Bronchial epithelial cell (primary cell): ENCODE results near the gene AGPAT1. TPM values are rescaled to one million over a fixed set of nuclear protein-coding genes. Genes with fewer than 3 reads are reported as not detected.

ENCODE experiments used
- DNase-seq: peaks from one replicate; pipeline ENCODE4 v3.0.0-alpha.2; 2010; ENCODE audit warnings: low read depth
- FAIRE-seq: peaks from 2 replicates; lab custom pipeline; 2011; peaks lifted over from hg19 to GRCh38; lab: Jason Lieb, UNC
- H3K27me3 ChIP-seq: 2 replicates; pipeline ENCODE4 v1.5.1; 2011; ENCODE audit warnings: low read length; ENCODE audit not compliant: control insufficient read depth, insufficient read depth
- H3K36me3 ChIP-seq: 2 replicates; pipeline ENCODE4 v1.5.1; 2011; ENCODE audit warnings: low read length; ENCODE audit not compliant: control insufficient read depth, insufficient read depth
- H3K4me3 ChIP-seq: 2 replicates; pipeline ENCODE4 v1.5.1; 2011; ENCODE audit warnings: mild to moderate bottlenecking, low read depth, low read length, control low read depth
- CTCF ChIP-seq: IDR thresholded peaks from 2 replicates; pipeline ENCODE4 v1.5.1; 2011; ENCODE audit warnings: mild to moderate bottlenecking, moderate library complexity, low read length, control low read depth, inconsistent platforms; ENCODE audit not compliant: insufficient read depth, severe bottlenecking
- total RNA-seq: library from RNA; depleted of rRNA; stranded (reverse); fragments of >200 nt; gene quantifications from 2 replicates; pipeline ENCODE4 v1.2.1, GENCODE V29; 2014

AGPAT1 gene
- total RNA-seq, 1 donor from 2014 or later: 5.8 TPM

GRCh38 chr6:32154514-32155161 is 21.2 kb downstream of the AGPAT1 start:
- FAIRE-seq: no peak
- Histone ChIP-seq H3K4me3 (peak overlapping the region; percentile 91), H3K36me3 (peaks cover 7% of the 10 kb centered on the region), H3K27me3 (no peaks in the 10 kb centered on the region)
- peak; percentile 57 for DNase-seq
- TF ChIP-seq CTCF: peak; percentile 71

GRCh38 chr6:32153564-32154513 is 22.0 kb downstream of the AGPAT1 start, which contains the start of gene PPT2:
TSS of gene PPT2 (plus strand) at chr6:32154141. CDS start at chr6:32154595, 454 bp downstream.
- FAIRE-seq (no peak), DNase-seq (peak; percentile 75)
- peak within 1 kb of the TSS; percentile 91 for H3K4me3 ChIP-seq
- peak; percentile 39 for TF ChIP-seq CTCF
- H3K27me3 ChIP-seq: no peaks in the 10 kb centered on the region
- H3K36me3 ChIP-seq: peaks cover 7% of the 10 kb centered on the region

GRCh38 chr6:32152769-32153563 is 22.9 kb downstream of the AGPAT1 start:
- Histone ChIP-seq H3K27me3 (no peaks in the 10 kb centered on the region), H3K36me3 (peaks cover 6% of the 10 kb centered on the region), H3K4me3 (peak overlapping the region; percentile 91)
- DNase-seq (peak; percentile 47), FAIRE-seq (no peak)
- TF ChIP-seq CTCF: no peak

- DNase-seq: no peak
- FAIRE-seq: no peak
These were observed 23.8 kb downstream of the AGPAT1 start, which contains the start of gene PRRT1 for GRCh38 chr6:32151863-32152768. TSS of gene PRRT1 (minus strand) at chr6:32151939. CDS start at chr6:32151827, 112 bp downstream.

More at GRCh38 chr6:32151863-32152768, 23.8 kb downstream of the AGPAT1 start, which contains the start of gene PRRT1:
- TF ChIP-seq CTCF: no peak
- peaks cover 3% of the 10 kb centered on the region for H3K36me3 ChIP-seq
- no peaks in the 10 kb centered on the region for H3K27me3 ChIP-seq
- peak within 1 kb of the TSS; percentile 91 for H3K4me3 ChIP-seq
